ENCODE data around the gene KCNJ8.

DNA sequence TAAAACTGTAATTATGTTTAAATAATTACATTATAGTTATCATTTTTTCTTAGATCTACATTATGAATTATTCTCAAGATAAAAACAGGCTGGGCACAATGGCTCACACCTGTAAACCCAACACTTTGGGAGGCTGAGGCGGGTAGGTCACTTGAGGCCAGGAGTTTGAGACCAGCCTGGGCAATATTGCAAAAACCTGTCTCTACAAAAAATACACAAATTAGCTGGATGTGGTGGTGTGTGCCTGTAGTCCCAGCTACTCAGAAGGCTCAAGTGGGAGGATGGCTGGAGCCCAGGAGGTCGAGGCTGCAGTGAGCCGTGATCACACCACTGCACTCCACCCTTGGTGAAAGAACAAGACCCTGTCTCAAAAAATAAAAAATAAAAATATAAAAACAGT, 40.3 kb upstream of the KCNJ8 start:
- TF ChIP-seq, protein P1, sequence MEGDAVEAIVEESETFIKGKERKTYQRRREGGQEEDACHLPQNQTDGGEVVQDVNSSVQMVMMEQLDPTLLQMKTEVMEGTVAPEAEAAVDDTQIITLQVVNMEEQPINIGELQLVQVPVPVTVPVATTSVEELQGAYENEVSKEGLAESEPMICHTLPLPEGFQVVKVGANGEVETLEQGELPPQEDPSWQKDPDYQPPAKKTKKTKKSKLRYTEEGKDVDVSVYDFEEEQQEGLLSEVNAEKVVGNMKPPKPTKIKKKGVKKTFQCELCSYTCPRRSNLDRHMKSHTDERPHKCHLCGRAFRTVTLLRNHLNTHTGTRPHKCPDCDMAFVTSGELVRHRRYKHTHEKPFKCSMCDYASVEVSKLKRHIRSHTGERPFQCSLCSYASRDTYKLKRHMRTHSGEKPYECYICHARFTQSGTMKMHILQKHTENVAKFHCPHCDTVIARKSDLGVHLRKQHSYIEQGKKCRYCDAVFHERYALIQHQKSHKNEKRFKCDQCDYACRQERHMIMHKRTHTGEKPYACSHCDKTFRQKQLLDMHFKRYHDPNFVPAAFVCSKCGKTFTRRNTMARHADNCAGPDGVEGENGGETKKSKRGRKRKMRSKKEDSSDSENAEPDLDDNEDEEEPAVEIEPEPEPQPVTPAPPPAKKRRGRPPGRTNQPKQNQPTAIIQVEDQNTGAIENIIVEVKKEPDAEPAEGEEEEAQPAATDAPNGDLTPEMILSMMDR (IDR thresholded peaks at IDR 0.05) = no peak
- TF ChIP-seq EZH2 (IDR thresholded peaks at IDR 0.05) = no peak
